HG03521 (cell line): Measurements from ENCODE around the gene IL20.

Experiments
- ATAC-seq: cut with Tn5 transposase; IDR thresholded peaks from one replicate; pipeline ENCODE4 v1.9.1; 2021; ENCODE audit warnings: mild to moderate bottlenecking, moderate library complexity; ENCODE audit not compliant: unreplicated experiment

Gene IL20

GRCh38 chr1:206873603-206874188 lies 8.3 kb downstream of the IL20 start:
- ATAC-seq: no peak

- ATAC-seq: no peak
These were observed 10.4 kb downstream of the IL20 start for GRCh38 chr1:206875752-206876377.

GRCh38 chr1:206878456-206878855 lies 13.0 kb downstream of the IL20 start:
- ATAC-seq: no peak

- ATAC-seq: no peak
These were observed 14.9 kb downstream of the IL20 start for GRCh38 chr1:206880314-206880713.

GRCh38 chr1:206882555-206882954 lies 17.1 kb downstream of the IL20 start:
- ATAC-seq: no peak

- ATAC-seq: no peak
These were observed 17.7 kb downstream of the IL20 start for GRCh38 chr1:206883160-206883559.

GRCh38 chr1:206883876-206884275 lies 18.5 kb downstream of the IL20 start:
- ATAC-seq: no peak

GRCh38 chr1:206885341-206886060 lies 20.1 kb downstream of the IL20 start:
- ATAC-seq: no peak

GRCh38 chr1:206886831-206887230 lies 21.4 kb downstream of the IL20 start:
- ATAC-seq: no peak

- ATAC-seq: no peak
These were observed 22.3 kb downstream of the IL20 start for GRCh38 chr1:206887701-206888100.

GRCh38 chr1:206890125-206891060 lies 25.0 kb downstream of the IL20 start:
- no peak for ATAC-seq

GRCh38 chr1:206891412-206891811 lies 26.0 kb downstream of the IL20 start:
- ATAC-seq: no peak

GRCh38 chr1:206892351-206892984 lies 27.0 kb downstream of the IL20 start:
- ATAC-seq: no peak

GRCh38 chr1:206893380-206893779 lies 28.0 kb downstream of the IL20 start:
- ATAC-seq: no peak

GRCh38 chr1:206895325-206895724 lies 29.9 kb downstream of the IL20 start:
- ATAC-seq: no peak

GRCh38 chr1:206895837-206896242 lies 30.4 kb downstream of the IL20 start:
- no peak for ATAC-seq

- ATAC-seq: no peak
These were observed 30.8 kb downstream of the IL20 start for GRCh38 chr1:206896261-206896660.

GRCh38 chr1:206897175-206897574 lies 31.8 kb downstream of the IL20 start, which contains the start of gene IL24:
Gene IL24 (plus strand): TSS chr1:206897443. CDS start chr1:206897833, 390 bp downstream.
- no peak for ATAC-seq

- ATAC-seq: no peak
These were observed 32.9 kb downstream of the IL20 start for GRCh38 chr1:206898089-206898914.
